NCI-H69 (cell line): ENCODE measurements around the gene WASF3.

Source experiments
- DNase-seq: peaks from one replicate; lab custom pipeline; 2025; lab: John Stamatoyannopoulos, UW

WASF3 gene

GRCh38 chr13:26681036-26681435 lies 123.6 kb downstream of the WASF3 start:
- no peak for DNase-seq

- DNase-seq = no peak
Measured at GRCh38 chr13:26682606-26683005, 125.1 kb downstream of the WASF3 start.

GRCh38 chr13:26685606-26686005 lies 128.1 kb downstream of the WASF3 start:
- no peak for DNase-seq

GRCh38 chr13:26686285-26686684 lies 128.8 kb downstream of the WASF3 start:
- DNase-seq = no peak

GRCh38 chr13:26688286-26688685 lies 130.8 kb downstream of the WASF3 start:
- no peak for DNase-seq

GRCh38 chr13:26688980-26689379 lies 131.5 kb downstream of the WASF3 start:
- DNase-seq = no peak

GRCh38 chr13:26693749-26694463 lies 136.4 kb downstream of the WASF3 start:
- no peak for DNase-seq

- DNase-seq = no peak
Measured at GRCh38 chr13:26694609-26695359, 137.3 kb downstream of the WASF3 start.

- no peak for DNase-seq
Measured at GRCh38 chr13:26695360-26695705, 137.8 kb downstream of the WASF3 start.

GRCh38 chr13:26695891-26696311 lies 138.4 kb downstream of the WASF3 start:
- DNase-seq = no peak

- DNase-seq = no peak
Measured at GRCh38 chr13:26697069-26697955, 139.8 kb downstream of the WASF3 start.

GRCh38 chr13:26698392-26699196 lies 141.1 kb downstream of the WASF3 start:
- DNase-seq = peak; percentile 75

GRCh38 chr13:26699197-26699490 lies 141.7 kb downstream of the WASF3 start:
- DNase-seq = no peak

- DNase-seq = no peak
Measured at GRCh38 chr13:26705536-26705935, 148.1 kb downstream of the WASF3 start.

- DNase-seq = no peak
Measured at GRCh38 chr13:26706381-26706780, 148.9 kb downstream of the WASF3 start.

- DNase-seq = peak; percentile 54
Measured at GRCh38 chr13:26707122-26708006, 149.9 kb downstream of the WASF3 start.

- no peak for DNase-seq
Measured at GRCh38 chr13:26708007-26708297, 150.5 kb downstream of the WASF3 start.

GRCh38 chr13:26709461-26709860 lies 152.0 kb downstream of the WASF3 start:
- DNase-seq = no peak

- DNase-seq = peak; percentile 13
Measured at GRCh38 chr13:26710166-26710565, 152.7 kb downstream of the WASF3 start.

- DNase-seq = no peak
Measured at GRCh38 chr13:26711211-26711610, 153.7 kb downstream of the WASF3 start.

- no peak for DNase-seq
Measured at GRCh38 chr13:26713341-26713740, 155.9 kb downstream of the WASF3 start.
